Measurements from ENCODE around the gene LIN7C.
"Not testable (repeated sequence)": the region's sequence is repeated elsewhere in the genome, so short reads cannot be mapped to it uniquely, and the experiment has no call there.

The LIN7C gene

GRCh38 chr11:27451244-27451965 is 55.2 kb downstream of the LIN7C start:
- no peak for DNase-seq (ENCODE audit: insufficient read length, low spot score)
- no peak for FAIRE-seq

- DNase-seq (ENCODE audit: insufficient read length, low spot score); FAIRE-seq: not testable (repeated sequence)
Observed at GRCh38 chr11:27448184-27448540, 58.4 kb downstream of the LIN7C start.

GRCh38 chr11:27447288-27448183 is 59.0 kb downstream of the LIN7C start:
- FAIRE-seq = no peak

DNA sequence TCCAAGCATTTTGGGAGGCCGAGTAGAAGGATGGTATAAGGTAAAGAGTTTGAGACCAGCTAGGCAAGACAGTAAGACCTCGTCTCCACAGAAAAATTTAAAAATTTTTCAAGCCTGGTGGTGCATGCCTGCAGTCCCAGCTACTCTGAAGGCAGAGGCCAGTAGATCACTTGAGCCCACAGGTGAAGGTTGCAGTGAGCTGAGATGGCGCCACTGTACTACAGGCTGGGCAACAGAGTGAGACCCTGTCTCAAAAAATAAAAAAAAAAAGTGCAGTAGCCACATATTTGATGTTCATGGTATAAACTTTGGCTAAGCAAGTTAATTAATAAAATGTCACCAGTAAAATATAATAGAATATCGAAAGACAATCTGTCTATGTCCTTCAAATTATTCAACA is 60.9 kb downstream of the LIN7C start:
- DNase-seq (ENCODE audit: insufficient read length, low spot score) = no peak
- no peak for FAIRE-seq

More at GRCh38 chr11:27447288-27448183, 59.0 kb downstream of the LIN7C start:
- no peak for DNase-seq (ENCODE audit: insufficient read length, low spot score)

- DNase-seq (ENCODE audit: insufficient read length, low spot score) = no peak
- FAIRE-seq = no peak
Observed at GRCh38 chr11:27444801-27445215, 61.8 kb downstream of the LIN7C start.

Data from GM19239 (cell line).